CD4-positive, alpha-beta T cell treated with Interleukin-4 for 1 hour (primary cell): ENCODE data around the gene PARP12.

Experiments
- DNase-seq, 2 donors: peaks; one replicate each; pipeline ENCODE4 v3.0.0-alpha.2; 2020 to 2022

PARP12 gene

GRCh38 chr7:140059273-140060242 is 3.2 kb downstream of the PARP12 start:
- DNase-seq = no peak

- no peak for DNase-seq
Measured at GRCh38 chr7:140058517-140058916, 4.2 kb downstream of the PARP12 start.

GRCh38 chr7:140057143-140057535 is 5.6 kb downstream of the PARP12 start:
- no peak for DNase-seq

- no peak for DNase-seq
Measured at GRCh38 chr7:140056431-140057142, 6.2 kb downstream of the PARP12 start.

- DNase-seq = no peak
Measured at GRCh38 chr7:140055833-140056232, 6.9 kb downstream of the PARP12 start.

GRCh38 chr7:140054751-140055150 is 8.0 kb downstream of the PARP12 start:
- no peak for DNase-seq

- DNase-seq = no peak
Measured at GRCh38 chr7:140053812-140054539, 8.8 kb downstream of the PARP12 start.

GRCh38 chr7:140051820-140052219 is 10.9 kb downstream of the PARP12 start:
- DNase-seq = no peak

- no peak for DNase-seq
Measured at GRCh38 chr7:140050100-140050499, 12.7 kb downstream of the PARP12 start.

GRCh38 chr7:140049339-140050024 is 13.3 kb downstream of the PARP12 start:
- DNase-seq = no peak

GRCh38 chr7:140048989-140049338 is 13.8 kb downstream of the PARP12 start:
- no peak for DNase-seq

- no peak for DNase-seq
Measured at GRCh38 chr7:140048138-140048537, 14.6 kb downstream of the PARP12 start.

GRCh38 chr7:140047197-140047596 is 15.6 kb downstream of the PARP12 start:
- no peak for DNase-seq

GRCh38 chr7:140045697-140046096 is 17.1 kb downstream of the PARP12 start:
- no peak for DNase-seq

- no peak for DNase-seq
Measured at GRCh38 chr7:140044251-140044650, 18.5 kb downstream of the PARP12 start.

- DNase-seq = no peak
Measured at GRCh38 chr7:140042386-140042670, 20.4 kb downstream of the PARP12 start.

GRCh38 chr7:140041659-140042385 is 20.9 kb downstream of the PARP12 start:
- DNase-seq = no peak

- DNase-seq = no peak
Measured at GRCh38 chr7:140039896-140040295, 22.9 kb downstream of the PARP12 start.

GRCh38 chr7:140039066-140039465 is 23.7 kb downstream of the PARP12 start:
- DNase-seq = no peak

- DNase-seq = no peak
Measured at GRCh38 chr7:140036224-140036962, 26.4 kb downstream of the PARP12 start.

GRCh38 chr7:140035400-140036223 is 27.1 kb downstream of the PARP12 start:
- DNase-seq = no peak
